Erythroblast (primary cell): ENCODE measurements around the gene ETF1.

Experiments
- GATA1 ChIP-seq: IDR thresholded peaks from 2 replicates; pipeline ENCODE4 v1.6.1; 2011; ENCODE audit warnings: low read depth, mild to moderate bottlenecking, control low read depth, low read length, moderate library complexity
- POLR2A ChIP-seq: IDR thresholded peaks from 2 replicates; pipeline ENCODE4 v1.6.1; 2011; ENCODE audit warnings: mild to moderate bottlenecking, low read length

- TF ChIP-seq POLR2A (peak; percentile 93), GATA1 (no peak)
Observed at GRCh38 chr5:138575194-138576015, 32.4 kb upstream of the ETF1 start, which contains the start of gene HSPA9.
